Measurements from ENCODE around the gene PLPP7.
"Not testable (repeated sequence)": the region's sequence is repeated elsewhere in the genome, so short reads cannot be mapped to it uniquely, and the experiment has no call there.

PLPP7 gene

DNA sequence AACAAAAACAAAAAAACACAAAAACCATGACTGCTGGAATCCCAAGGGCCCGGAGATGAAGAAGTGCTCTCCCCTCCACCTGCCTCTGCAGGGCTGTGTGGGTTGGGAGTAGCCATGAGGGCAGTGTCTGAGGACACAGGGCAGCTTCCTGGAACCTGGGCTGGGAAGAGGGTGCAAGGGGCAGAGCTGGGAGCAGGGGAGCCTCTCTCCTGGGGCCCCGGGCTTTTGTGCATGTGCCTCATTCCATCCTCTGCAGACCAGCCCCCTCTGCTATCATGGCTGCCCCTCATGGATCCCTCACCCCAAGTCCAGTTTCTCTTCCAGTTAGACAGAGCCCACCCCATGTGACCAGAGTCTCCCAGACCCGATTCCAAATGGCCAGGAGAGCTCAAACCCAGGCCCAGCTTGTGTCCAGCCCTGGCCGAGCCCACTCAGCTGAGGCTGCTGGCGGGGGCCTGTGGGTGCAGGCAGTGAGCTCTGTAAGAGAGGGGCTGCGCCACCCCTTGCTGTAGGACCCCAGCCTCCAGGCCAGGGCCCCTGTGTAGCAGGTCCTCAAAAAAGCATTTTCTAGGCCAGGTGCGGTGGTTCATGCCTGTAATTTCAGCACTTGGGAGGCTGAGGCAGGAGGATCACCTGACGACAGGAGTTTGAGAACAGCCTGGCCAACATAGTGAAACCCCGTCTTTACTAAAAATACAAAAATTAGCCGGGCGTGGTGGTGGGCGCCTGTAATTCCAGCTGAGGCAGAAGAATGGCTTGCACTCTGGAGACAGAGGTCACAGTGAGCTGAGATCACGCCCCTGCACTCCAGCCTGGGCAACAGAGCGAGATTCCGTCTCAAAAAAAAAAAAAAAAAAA is 44.5 kb downstream of the PLPP7 start:
- Histone ChIP-seq H3K27me3 (no peaks in the 10 kb centered on the region), H3K36me3 (no peaks in the 10 kb centered on the region), H3K9me3 (no peaks in the 10 kb centered on the region), H3K27ac (no peak overlapping the region), H3K4me3 (ENCODE audit: low read depth in 1 of 2, low read length in 1 of 2) (no peak overlapping the region), H3K4me1 (ENCODE audit: control insufficient read depth in 1 of 2, insufficient read depth in 1 of 2, low read depth in 1 of 2, low read length in 1 of 2) (no peaks in the 10 kb centered on the region)
- TF ChIP-seq CTCF (IDR thresholded peaks at IDR 0.05) = no peak

GRCh38 chr9:131334629-131335367 is 45.3 kb downstream of the PLPP7 start:
- H3K27ac ChIP-seq = no peak overlapping the region
- H3K9me3 ChIP-seq = no peaks in the 10 kb centered on the region
- H3K4me1 ChIP-seq (ENCODE audit: control insufficient read depth in 1 of 2, insufficient read depth in 1 of 2, low read depth in 1 of 2, low read length in 1 of 2) = no peaks in the 10 kb centered on the region
- H3K4me3 ChIP-seq (ENCODE audit: low read depth in 1 of 2, low read length in 1 of 2) = no peak overlapping the region
- H3K27me3 ChIP-seq = no peaks in the 10 kb centered on the region
- H3K36me3 ChIP-seq = no peaks in the 10 kb centered on the region
- no peak for TF ChIP-seq CTCF (IDR thresholded peaks at IDR 0.05)

DNA sequence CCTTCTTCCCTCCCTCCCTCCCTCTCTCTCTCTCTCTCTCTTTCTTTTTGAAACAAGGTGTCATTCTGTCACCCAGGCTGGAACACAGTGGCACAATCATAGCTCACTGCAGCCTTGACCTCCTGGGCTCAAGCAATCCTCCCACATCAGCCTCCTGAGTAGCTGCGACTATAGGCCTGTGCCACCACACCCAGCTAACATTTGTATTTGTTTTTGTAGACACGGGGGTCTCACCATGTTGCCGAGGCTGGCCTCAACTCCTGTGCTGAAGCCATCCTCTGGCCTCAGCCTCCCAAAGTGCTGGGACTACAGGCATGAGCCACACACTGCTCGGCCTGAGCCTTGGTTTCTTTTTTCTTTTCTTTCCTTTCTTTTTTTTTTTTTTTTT is 45.8 kb downstream of the PLPP7 start:
- H3K36me3 ChIP-seq = no peaks in the 10 kb centered on the region
- no peaks in the 10 kb centered on the region for H3K9me3 ChIP-seq
- H3K4me3 ChIP-seq (ENCODE audit: low read depth in 1 of 2, low read length in 1 of 2) = no peak overlapping the region
- TF ChIP-seq CTCF (IDR thresholded peaks at IDR 0.05) = no peak
- H3K27ac ChIP-seq = no peak overlapping the region
- no peaks in the 10 kb centered on the region for H3K27me3 ChIP-seq
- no peaks in the 10 kb centered on the region for H3K4me1 ChIP-seq (ENCODE audit: control insufficient read depth in 1 of 2, insufficient read depth in 1 of 2, low read depth in 1 of 2, low read length in 1 of 2)

GRCh38 chr9:131337131-131337848 is 47.8 kb downstream of the PLPP7 start:
- H3K36me3 ChIP-seq = no peaks in the 10 kb centered on the region
- H3K27me3 ChIP-seq = no peaks in the 10 kb centered on the region
- no peaks in the 10 kb centered on the region for H3K4me1 ChIP-seq (ENCODE audit: control insufficient read depth in 1 of 2, insufficient read depth in 1 of 2, low read depth in 1 of 2, low read length in 1 of 2)
- H3K27ac ChIP-seq = no peak overlapping the region
- no peaks in the 10 kb centered on the region for H3K9me3 ChIP-seq
- no peak overlapping the region for H3K4me3 ChIP-seq (ENCODE audit: low read depth in 1 of 2, low read length in 1 of 2)
- TF ChIP-seq CTCF (IDR thresholded peaks at IDR 0.05) = no peak

DNA sequence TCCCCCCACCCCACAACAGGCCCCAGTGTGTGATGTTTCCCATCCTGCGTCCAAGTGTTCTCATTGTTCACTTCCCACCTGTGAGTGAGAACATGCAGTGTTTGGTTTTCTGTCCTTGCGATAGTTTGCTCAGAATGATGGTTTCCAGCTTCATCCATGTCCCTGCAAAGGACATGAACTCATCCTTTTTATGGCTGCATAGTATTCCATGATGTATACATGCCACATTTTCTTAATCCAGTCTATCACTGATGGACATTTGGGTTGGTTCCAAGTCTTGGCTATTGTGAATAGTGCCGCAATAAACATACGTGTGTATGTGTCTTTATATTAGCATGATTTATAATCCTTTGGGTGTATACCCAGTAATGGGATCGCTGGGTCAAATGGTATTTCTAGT is 49.7 kb downstream of the PLPP7 start:
- not testable (repeated sequence) for H3K9me3 ChIP-seq; H3K27me3 ChIP-seq; H3K4me1 ChIP-seq (ENCODE audit: control insufficient read depth in 1 of 2, insufficient read depth in 1 of 2, low read depth in 1 of 2, low read length in 1 of 2); H3K4me3 ChIP-seq (ENCODE audit: low read depth in 1 of 2, low read length in 1 of 2); H3K36me3 ChIP-seq; H3K27ac ChIP-seq

DNA sequence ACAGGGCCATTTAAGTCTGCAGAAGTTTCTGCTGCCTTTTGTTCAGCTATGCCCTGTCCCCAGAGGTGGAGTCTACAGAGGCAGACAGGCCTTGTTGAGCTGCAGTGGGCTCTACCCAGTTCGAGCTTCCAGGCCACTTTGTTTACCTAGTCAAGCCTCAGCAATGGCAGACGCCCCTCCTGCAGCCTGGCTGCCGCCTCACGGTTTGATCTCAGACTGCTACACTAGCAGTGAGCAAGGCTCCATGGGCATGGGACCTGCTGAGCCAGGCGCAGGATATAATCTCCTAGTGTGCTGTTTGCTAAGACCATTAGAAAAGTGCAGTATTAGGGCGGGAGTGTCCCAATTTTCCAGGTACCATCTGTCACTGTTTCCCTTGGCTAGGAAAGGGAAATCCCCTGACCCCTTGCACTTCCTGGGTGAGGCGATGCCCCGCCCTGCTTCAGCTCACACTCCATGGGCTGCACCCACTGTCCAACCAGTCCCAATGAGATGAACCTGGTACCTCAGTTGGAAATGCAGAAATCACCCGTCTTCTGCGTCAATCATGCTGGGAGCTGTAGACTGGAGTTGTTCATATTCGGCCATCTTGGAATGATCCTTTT is 55.5 kb downstream of the PLPP7 start:
- not testable (repeated sequence) for H3K27ac ChIP-seq; H3K9me3 ChIP-seq; H3K4me1 ChIP-seq (ENCODE audit: control insufficient read depth in 1 of 2, insufficient read depth in 1 of 2, low read depth in 1 of 2, low read length in 1 of 2); H3K36me3 ChIP-seq; H3K27me3 ChIP-seq; H3K4me3 ChIP-seq (ENCODE audit: low read depth in 1 of 2, low read length in 1 of 2)

All from neutrophil (primary cell).